GM19455 (cell line): ENCODE data around the gene RASGRF2.
"Not testable (repeated sequence)": the region's sequence is repeated elsewhere in the genome, so short reads cannot be mapped to it uniquely, and the experiment has no call there.

Experiments
- ATAC-seq: cut with Tn5 transposase; IDR thresholded peaks from one replicate; pipeline ENCODE4 v1.9.1; 2021; ENCODE audit not compliant: unreplicated experiment

Gene RASGRF2

GRCh38 chr5:81265101-81265500 lies 304.9 kb downstream of the RASGRF2 start:
- ATAC-seq: no peak

GRCh38 chr5:81268521-81269196 lies 308.5 kb downstream of the RASGRF2 start:
- no peak for ATAC-seq

- ATAC-seq: no peak
Measured at GRCh38 chr5:81269751-81270393, 309.7 kb downstream of the RASGRF2 start.

- ATAC-seq: not testable (repeated sequence)
Measured at GRCh38 chr5:81270394-81271027, 310.3 kb downstream of the RASGRF2 start.
